Neuron (in vitro differentiated cells): ENCODE data around the gene GJD4.

Experiments used
- H2AFZ ChIP-seq: one replicate; pipeline ENCODE4 v1.6.1; 2013; ENCODE audit warnings: low read depth, mild to moderate bottlenecking, inconsistent platforms, low read length, moderate library complexity
- H3K27me3 ChIP-seq: one replicate; pipeline ENCODE4 v1.6.1; 2013; ENCODE audit warnings: low read length; ENCODE audit not compliant: insufficient read depth
- H3K36me3 ChIP-seq: one replicate; pipeline ENCODE4 v1.6.1; 2013; ENCODE audit warnings: low read length; ENCODE audit not compliant: insufficient read depth
- H3K4me1 ChIP-seq: one replicate; pipeline ENCODE4 v1.6.1; 2013; ENCODE audit warnings: low read length; ENCODE audit not compliant: insufficient read depth
- H3K4me3 ChIP-seq: 2 replicates; pipeline ENCODE4 v1.5.1; 2013; ENCODE audit warnings: mild to moderate bottlenecking, low read length, moderate library complexity
- H3K9me3 ChIP-seq: one replicate; pipeline ENCODE4 v1.6.1; 2013; ENCODE audit warnings: low read length

The GJD4 gene

DNA sequence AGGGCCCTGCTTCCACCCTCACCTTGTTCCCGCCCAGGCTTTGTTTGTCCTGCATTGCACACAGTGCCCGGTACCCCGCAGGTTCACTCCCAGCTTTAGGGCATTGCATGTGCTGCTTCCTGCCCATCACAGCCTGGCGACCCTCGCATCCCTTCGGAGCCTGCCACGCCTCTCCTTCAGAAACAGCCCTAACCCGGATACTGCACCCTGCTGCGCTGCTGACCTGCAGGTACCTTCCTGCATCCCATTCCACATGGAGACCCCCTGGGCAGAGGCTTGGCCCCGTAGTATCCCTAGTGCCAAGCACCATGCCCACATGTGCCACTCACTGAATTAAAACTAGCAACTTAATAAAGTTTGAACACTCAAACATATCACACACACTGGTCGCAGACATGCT is 19.8 kb upstream of the GJD4 start:
- Histone ChIP-seq H3K36me3 (no peaks in the 10 kb centered on the region), H3K27me3 (no peaks in the 10 kb centered on the region), H3K4me1 (no peaks in the 10 kb centered on the region), H3K9me3 (no peaks in the 10 kb centered on the region), H2AFZ (no peak overlapping the region), H3K4me3 (no peak overlapping the region)

DNA sequence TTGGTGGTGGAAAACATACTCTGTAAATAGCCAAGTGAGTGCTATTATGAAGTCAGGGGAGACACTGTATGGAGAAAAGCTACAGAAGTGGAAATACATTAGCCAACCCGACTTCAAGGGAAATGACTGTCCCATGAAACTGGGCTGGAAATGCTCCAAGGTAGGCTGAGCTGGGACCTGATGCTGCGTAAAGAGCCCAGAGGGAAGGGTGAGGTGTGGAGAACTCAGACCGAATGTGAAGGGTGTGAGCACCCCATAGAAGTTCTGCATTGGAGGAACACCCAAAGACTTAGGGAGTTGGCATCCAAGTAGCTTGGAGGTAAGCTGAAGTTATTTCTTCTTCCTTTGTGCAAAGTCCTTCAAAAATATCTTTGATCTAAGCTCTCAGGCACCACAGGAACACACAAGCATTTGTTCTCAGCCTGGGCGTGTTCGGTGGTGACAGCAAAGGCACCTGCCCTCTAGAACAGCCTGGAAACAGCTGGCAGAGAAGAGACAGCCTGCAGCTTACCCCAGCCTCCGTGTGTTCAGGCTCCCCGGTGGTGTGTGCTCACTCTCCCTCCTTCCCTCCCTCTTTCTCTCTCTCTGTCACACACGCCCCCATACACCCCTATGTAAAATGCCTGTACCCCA is 19.1 kb upstream of the GJD4 start:
- Histone ChIP-seq H2AFZ (no peak overlapping the region), H3K27me3 (no peaks in the 10 kb centered on the region), H3K4me1 (no peaks in the 10 kb centered on the region), H3K4me3 (no peak overlapping the region), H3K36me3 (no peaks in the 10 kb centered on the region), H3K9me3 (no peaks in the 10 kb centered on the region)

DNA sequence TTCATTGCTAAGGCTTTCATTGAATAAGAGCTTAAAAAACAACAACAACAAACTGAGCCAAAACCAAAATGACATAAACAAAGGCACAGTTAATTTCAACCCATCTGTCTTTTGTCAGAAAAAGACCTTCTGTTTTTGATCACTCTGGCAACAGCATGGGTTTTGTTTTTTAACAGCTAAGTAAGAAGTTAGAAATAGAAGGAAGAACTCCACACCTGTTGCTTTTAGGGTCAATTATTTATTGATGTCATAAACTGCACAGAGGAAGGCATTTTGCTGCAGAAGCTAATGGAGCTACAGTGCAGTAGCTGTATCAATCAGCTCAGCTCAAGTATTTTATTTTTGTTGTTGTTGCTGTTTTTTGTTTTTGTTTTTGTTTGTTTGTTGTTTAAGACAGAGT is 16.3 kb upstream of the GJD4 start:
- Histone ChIP-seq H3K4me1 (no peaks in the 10 kb centered on the region), H3K27me3 (no peaks in the 10 kb centered on the region), H2AFZ (no peak overlapping the region), H3K4me3 (no peak overlapping the region), H3K9me3 (no peaks in the 10 kb centered on the region), H3K36me3 (no peaks in the 10 kb centered on the region)

- no peaks in the 10 kb centered on the region for H3K27me3 ChIP-seq
- no peaks in the 10 kb centered on the region for H3K9me3 ChIP-seq
- H3K4me3 ChIP-seq, result no peak overlapping the region
- H3K4me1 ChIP-seq, result peaks cover 4% of the 10 kb centered on the region
- no peaks in the 10 kb centered on the region for H3K36me3 ChIP-seq
- H2AFZ ChIP-seq, result no peak overlapping the region
Observed at GRCh38 chr10:35592441-35592840, 12.7 kb upstream of the GJD4 start.

GRCh38 chr10:35594115-35595079 is 10.7 kb upstream of the GJD4 start:
- no peak overlapping the region for H2AFZ ChIP-seq
- no peaks in the 10 kb centered on the region for H3K9me3 ChIP-seq
- H3K4me1 ChIP-seq, result peaks cover 4% of the 10 kb centered on the region
- no peaks in the 10 kb centered on the region for H3K36me3 ChIP-seq
- no peaks in the 10 kb centered on the region for H3K27me3 ChIP-seq
- H3K4me3 ChIP-seq, result no peak overlapping the region

GRCh38 chr10:35595106-35595505 is 10.0 kb upstream of the GJD4 start:
- no peak overlapping the region for H3K4me3 ChIP-seq
- no peaks in the 10 kb centered on the region for H3K9me3 ChIP-seq
- peaks cover 4% of the 10 kb centered on the region for H3K4me1 ChIP-seq
- no peaks in the 10 kb centered on the region for H3K27me3 ChIP-seq
- no peaks in the 10 kb centered on the region for H3K36me3 ChIP-seq
- no peak overlapping the region for H2AFZ ChIP-seq

DNA sequence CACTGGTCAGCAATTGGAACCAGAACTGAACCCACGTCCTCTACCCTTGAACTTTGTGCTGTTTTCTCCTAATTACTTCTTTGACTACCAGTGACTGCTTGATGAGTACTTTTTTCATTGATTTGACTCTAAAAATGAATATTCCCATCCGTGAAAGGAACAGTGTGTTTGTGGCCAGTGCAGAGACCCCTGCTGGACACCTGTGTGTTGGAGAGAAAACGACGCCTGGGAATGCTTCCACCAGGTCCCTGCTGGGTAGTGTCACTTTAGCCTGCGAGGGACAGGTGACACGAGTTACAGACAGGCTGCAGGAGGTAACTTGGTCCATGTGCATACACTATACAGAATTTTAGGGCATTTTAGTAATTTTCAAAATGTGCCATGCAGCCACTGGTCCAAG is 6.8 kb upstream of the GJD4 start:
- no peaks in the 10 kb centered on the region for H3K36me3 ChIP-seq
- no peak overlapping the region for H3K4me3 ChIP-seq
- no peaks in the 10 kb centered on the region for H3K27me3 ChIP-seq
- peaks cover 4% of the 10 kb centered on the region for H3K4me1 ChIP-seq
- no peak overlapping the region for H2AFZ ChIP-seq
- no peaks in the 10 kb centered on the region for H3K9me3 ChIP-seq

- H3K4me1 ChIP-seq, result no peaks in the 10 kb centered on the region
- H3K9me3 ChIP-seq, result no peaks in the 10 kb centered on the region
- H3K27me3 ChIP-seq, result no peaks in the 10 kb centered on the region
- no peak overlapping the region for H2AFZ ChIP-seq
- no peak overlapping the region for H3K4me3 ChIP-seq
- H3K36me3 ChIP-seq, result no peaks in the 10 kb centered on the region
Observed at GRCh38 chr10:35600193-35600592, 4.9 kb upstream of the GJD4 start.

DNA sequence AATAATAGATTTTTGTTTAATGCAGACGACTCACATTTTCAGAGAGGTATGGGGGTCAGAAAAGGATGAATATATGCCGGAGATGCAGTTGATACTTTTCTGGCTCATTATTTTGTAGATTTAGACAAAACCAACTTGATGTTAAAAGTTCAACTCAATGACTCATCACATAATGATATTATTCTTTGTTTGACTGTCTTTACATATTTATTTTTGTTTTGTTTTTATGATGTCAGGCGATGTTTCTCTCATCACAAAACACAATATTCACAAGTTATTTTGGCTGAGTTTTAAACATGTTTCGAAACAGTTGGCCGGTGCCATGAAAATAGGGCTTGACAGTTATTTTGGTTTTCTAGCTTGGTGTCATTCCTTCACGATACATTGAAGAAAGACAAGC is 1.3 kb downstream of the GJD4 start:
- Histone ChIP-seq H3K27me3 (no peaks in the 10 kb centered on the region), H3K4me1 (no peaks in the 10 kb centered on the region), H3K36me3 (no peaks in the 10 kb centered on the region), H3K9me3 (no peaks in the 10 kb centered on the region), H2AFZ (no peak overlapping the region), H3K4me3 (no peak overlapping the region)

- no peaks in the 10 kb centered on the region for H3K27me3 ChIP-seq
- H3K36me3 ChIP-seq, result no peaks in the 10 kb centered on the region
- H3K9me3 ChIP-seq, result no peaks in the 10 kb centered on the region
- H3K4me3 ChIP-seq, result no peak overlapping the region
- H3K4me1 ChIP-seq, result no peaks in the 10 kb centered on the region
- no peak overlapping the region for H2AFZ ChIP-seq
Observed at GRCh38 chr10:35607475-35608327, 2.6 kb downstream of the GJD4 start.

- Histone ChIP-seq H3K4me3 (no peak overlapping the region), H3K4me1 (no peaks in the 10 kb centered on the region), H3K27me3 (no peaks in the 10 kb centered on the region), H2AFZ (no peak overlapping the region), H3K36me3 (no peaks in the 10 kb centered on the region), H3K9me3 (no peaks in the 10 kb centered on the region)
Observed at GRCh38 chr10:35608328-35608672, 3.2 kb downstream of the GJD4 start.

GRCh38 chr10:35611750-35612149 is 6.6 kb downstream of the GJD4 start:
- Histone ChIP-seq H3K36me3 (no peaks in the 10 kb centered on the region), H2AFZ (no peak overlapping the region), H3K9me3 (no peaks in the 10 kb centered on the region), H3K4me1 (no peaks in the 10 kb centered on the region), H3K27me3 (no peaks in the 10 kb centered on the region), H3K4me3 (no peak overlapping the region)
